CD4-positive, alpha-beta memory T cell (primary cell): ENCODE results near the gene CAPN10. TPM values are rescaled to one million over a fixed set of nuclear protein-coding genes. Genes with fewer than 3 reads are reported as not detected.
A peak's percentile ranks its signal among the peaks of the same experiment; 100 is the strongest.

ENCODE experiments used
- CTCF ChIA-PET: fragments of 350-600 bp; sonication (Branson Sonifier 250); formaldehyde crosslinking; loops from one replicate; lab custom pipeline; 2021; ENCODE audit warnings: inconsistent platforms; ENCODE audit not compliant: partially characterized antibody; lab: Charles Lee
- POLR2A ChIA-PET: fragments of 350-600 bp; sonication (Branson Sonifier 250); formaldehyde crosslinking; loops from one replicate; lab custom pipeline; 2021; ENCODE audit not compliant: partially characterized antibody; lab: Charles Lee
- DNase-seq, 5 donors: peaks; one replicate each; pipeline versions ENCODE4 v3.0.0 to v3.0.0-alpha.2; 2020 to 2022; ENCODE audit warnings: mixed read lengths in 1 of 5
- H3K27ac ChIP-seq: one replicate; pipeline ENCODE4 v1.7.0; 2013; ENCODE audit warnings: low read depth, low read length
- H3K27me3 ChIP-seq: 2 replicates; pipeline ENCODE4 v1.7.0; 2013; ENCODE audit warnings: mild to moderate bottlenecking, low read length, moderate library complexity; ENCODE audit not compliant: insufficient read depth
- H3K36me3 ChIP-seq: 2 replicates; pipeline ENCODE4 v1.7.0; 2013; ENCODE audit warnings: mild to moderate bottlenecking, low read length, moderate library complexity; ENCODE audit not compliant: insufficient read depth
- H3K4me1 ChIP-seq: 2 replicates; pipeline ENCODE4 v1.7.0; 2013; ENCODE audit warnings: mild to moderate bottlenecking, low read length, moderate library complexity; ENCODE audit not compliant: insufficient read depth
- H3K4me3 ChIP-seq, 2 donors: one replicate each; pipeline ENCODE4 v1.7.0; 2013; ENCODE audit warnings: low read length in 2 of 2, mild to moderate bottlenecking in 1 of 2
- H3K9me3 ChIP-seq, 2 donors: one replicate each; pipeline ENCODE4 v1.7.0; 2013; ENCODE audit warnings: low read length in 2 of 2, control low read depth in 1 of 2; ENCODE audit not compliant: control insufficient read depth in 1 of 2
- H3K27ac Mint-ChIP-seq, 7 donors: one replicate each; pipeline ENCODE4 v1.8.0; 2020 to 2021; ENCODE audit warnings: mixed read lengths in 7 of 7, mild to moderate bottlenecking in 6 of 7, inconsistent platforms in 3 of 7, moderate library complexity in 3 of 7
- H3K27me3 Mint-ChIP-seq, 2 donors: one replicate each; pipeline ENCODE4 v1.8.0; 2020 to 2021; ENCODE audit warnings: mixed read lengths in 2 of 2
- H3K36me3 Mint-ChIP-seq, 2 donors: one replicate each; pipeline ENCODE4 v1.8.0; 2020 to 2021; ENCODE audit warnings: mixed read lengths in 2 of 2, inconsistent platforms in 1 of 2, mild to moderate bottlenecking in 1 of 2
- H3K4me1 Mint-ChIP-seq, 4 donors: one replicate each; pipeline ENCODE4 v1.8.0; 2020 to 2021; ENCODE audit warnings: mixed read lengths in 4 of 4, mild to moderate bottlenecking in 1 of 4
- H3K4me3 Mint-ChIP-seq, 8 donors: one replicate each; pipeline ENCODE4 v1.8.0; 2020 to 2021; ENCODE audit warnings: mixed read lengths in 8 of 8, mild to moderate bottlenecking in 7 of 8, moderate library complexity in 6 of 8, inconsistent platforms in 3 of 8
- H3K9me3 Mint-ChIP-seq, 8 donors: one replicate each; pipeline ENCODE4 v1.8.0; 2020 to 2021; ENCODE audit warnings: mixed read lengths in 8 of 8, mild to moderate bottlenecking in 5 of 8, inconsistent platforms in 3 of 8, moderate library complexity in 1 of 8
- intact Hi-C: fragments of 100-400 bp; cut with micrococcal nuclease; formaldehyde crosslinking; loops from one replicate; pipeline ENCODE4 v1.15.1; 2023
- polyA plus RNA-seq, 2 donors: library from polyadenylated mRNA; unstranded; fragments of 300-500 nt; fragmentation: Illumina TruSeq; gene quantifications; one replicate each; pipeline ENCODE4 v1.2.3, GENCODE V29; 2021
- total RNA-seq, 2 experiments: library from RNA; stranded (reverse); gene quantifications; one replicate each; pipeline ENCODE4 v1.2.3, GENCODE V29; 2021

Gene CAPN10
- total and polyA plus RNA-seq, 4 experiments from 2014 or later: 9.9 to 83.0 (median 49.7) TPM

DNA sequence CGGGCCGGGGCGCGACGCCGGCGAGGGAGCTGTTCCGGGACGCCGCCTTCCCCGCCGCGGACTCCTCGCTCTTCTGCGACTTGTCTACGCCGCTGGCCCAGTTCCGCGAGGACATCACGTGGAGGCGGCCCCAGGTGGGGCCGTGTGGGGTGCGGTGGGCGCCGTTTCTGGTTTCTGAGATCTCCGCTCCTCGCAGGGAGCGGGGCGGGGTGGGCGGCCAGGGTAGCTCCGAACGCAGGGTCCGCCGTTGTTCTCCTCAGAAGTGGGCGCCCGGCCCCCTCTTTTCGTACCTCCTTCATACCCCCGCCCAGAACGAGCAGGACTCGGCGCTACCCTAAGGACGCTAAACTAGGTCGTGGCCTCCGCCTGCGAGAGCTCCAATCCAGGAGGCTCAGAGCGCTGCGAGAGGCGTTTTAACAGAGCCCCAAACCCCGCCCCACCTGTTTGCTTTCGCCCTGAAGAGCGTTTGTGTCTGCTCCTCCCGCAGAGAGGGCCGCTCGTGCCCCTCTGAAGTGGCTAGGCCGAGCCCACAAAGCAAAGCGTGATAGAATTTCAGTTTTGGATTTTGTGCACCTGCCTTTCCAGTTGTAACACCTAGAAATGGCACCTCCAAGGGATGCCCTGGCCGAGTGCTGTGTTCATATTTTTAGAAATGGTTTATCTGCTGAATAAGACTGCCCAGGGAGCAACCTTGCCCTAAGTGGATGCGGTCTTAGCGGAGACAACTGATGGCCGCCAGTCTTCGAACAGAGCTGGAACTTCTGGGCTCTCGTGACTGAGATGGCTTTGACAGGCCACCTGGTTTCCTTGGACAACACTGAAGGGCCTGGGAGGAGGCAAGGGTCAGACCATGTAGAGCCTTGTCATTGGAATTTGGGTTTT, 626 bp downstream of the CAPN10 start:
- Mint-ChIP-seq H3K36me3 (peaks cover 12 to 40% of the 10 kb centered on the region in 2 donors), H3K27me3 (no peaks in the 10 kb centered on the region), H3K9me3 (no peaks in the 10 kb centered on the region), H3K27ac (peak overlapping the region; percentile 88 to 95 (median 94)), H3K4me1 (peaks cover 26 to 61% (median 40%) of the 10 kb centered on the region in 4 donors), H3K4me3 (peak overlapping the region; percentile 89 to 98 (median 94))
- peaks cover 38% of the 10 kb centered on the region for H3K4me1 ChIP-seq
- peak overlapping the region; percentile 80 for H3K27ac ChIP-seq
- H3K9me3 ChIP-seq: no peaks in the 10 kb centered on the region
- no peaks in the 10 kb centered on the region for H3K27me3 ChIP-seq
- peak; percentile 53 to 80 (median 55) for DNase-seq
- POLR2A ChIA-PET: interaction anchor here (0.9 to 7.7 kb wide), 13 partner anchors 14 to 1030 kb away, joined by 3 to 461 read pairs (median 5); partner anchors contain the start of genes DUSP28, GPR35, HDLBP and MTERF4
- peak overlapping the region; percentile 26 to 99 for H3K4me3 ChIP-seq
- CTCF ChIA-PET: interaction anchor here (1.3 to 5.3 kb wide), 10 partner anchors 7 to 73 kb away, joined by 3 to 61 read pairs (median 9); partner anchors contain the start of genes ANKMY1 and RNPEPL1
- peaks cover 25% of the 10 kb centered on the region for H3K36me3 ChIP-seq
- intact Hi-C loops: loop anchor here (1.0 to 2.0 kb wide), 4 partner anchors 21 to 73 kb away; no protein-coding TSS in a partner anchor

DNA sequence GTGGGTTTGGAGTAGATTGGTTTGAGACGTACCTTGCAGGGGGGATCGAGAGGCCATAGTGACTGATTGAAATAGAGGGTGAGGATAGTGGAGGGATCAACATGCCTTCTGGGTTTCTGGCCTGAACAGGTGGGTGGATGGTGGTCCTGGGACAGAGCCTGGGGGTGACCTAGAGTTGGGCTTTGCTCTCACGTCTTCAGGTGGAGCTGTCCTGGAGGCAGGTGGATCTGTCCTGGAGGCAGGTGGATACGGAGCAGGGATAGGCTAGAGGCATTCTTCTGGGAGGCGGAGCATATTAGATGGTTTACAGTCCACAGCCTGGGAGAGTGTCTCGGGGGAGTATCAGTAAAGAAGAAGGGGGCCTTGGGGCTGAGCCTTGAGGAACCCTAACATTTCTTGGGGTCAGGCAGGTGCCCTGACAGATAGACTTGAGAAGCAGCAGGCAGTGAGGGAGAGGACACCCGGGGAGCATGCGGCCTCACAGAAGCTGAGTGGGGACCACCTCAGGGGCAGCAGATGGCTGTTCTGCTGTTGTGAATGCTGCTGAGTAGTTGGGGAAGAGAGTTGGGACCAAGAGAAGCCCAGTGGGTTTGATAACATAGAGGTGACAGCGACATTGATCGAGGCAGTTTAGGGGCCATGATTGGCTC, 1.6 kb downstream of the CAPN10 start:
- Mint-ChIP-seq H3K4me3 (peak overlapping the region; percentile 89 to 98 (median 94)), H3K4me1 (peaks cover 23 to 51% (median 34%) of the 10 kb centered on the region in 4 donors), H3K27ac (peak overlapping the region; percentile 66 to 95 (median 92)), H3K27me3 (no peaks in the 10 kb centered on the region), H3K9me3 (no peaks in the 10 kb centered on the region), H3K36me3 (peaks cover 9 to 40% of the 10 kb centered on the region in 2 donors)
- ChIA-PET POLR2A (interaction anchor here (1.4 to 7.7 kb wide), 5 partner anchors 12 to 74 kb away, joined by 3 to 461 read pairs (median 14); partner anchors contain the start of genes DUSP28, GPR35 and RNPEPL1), CTCF (interaction anchor here (1.2 to 5.3 kb wide), 6 partner anchors 8 to 74 kb away, joined by 6 to 61 read pairs (median 19); partner anchors contain the start of genes ANKMY1 and RNPEPL1)
- Histone ChIP-seq H3K9me3 (no peaks in the 10 kb centered on the region), H3K27me3 (no peaks in the 10 kb centered on the region), H3K36me3 (peaks cover 35% of the 10 kb centered on the region), H3K4me3 (peak overlapping the region in 1 of 2 donors; percentile 99), H3K27ac (peak overlapping the region; percentile 80), H3K4me1 (peaks cover 38% of the 10 kb centered on the region)
- DNase-seq: peak in 1 of 5 donors; percentile 28
- intact Hi-C loops: no loop called here

DNA sequence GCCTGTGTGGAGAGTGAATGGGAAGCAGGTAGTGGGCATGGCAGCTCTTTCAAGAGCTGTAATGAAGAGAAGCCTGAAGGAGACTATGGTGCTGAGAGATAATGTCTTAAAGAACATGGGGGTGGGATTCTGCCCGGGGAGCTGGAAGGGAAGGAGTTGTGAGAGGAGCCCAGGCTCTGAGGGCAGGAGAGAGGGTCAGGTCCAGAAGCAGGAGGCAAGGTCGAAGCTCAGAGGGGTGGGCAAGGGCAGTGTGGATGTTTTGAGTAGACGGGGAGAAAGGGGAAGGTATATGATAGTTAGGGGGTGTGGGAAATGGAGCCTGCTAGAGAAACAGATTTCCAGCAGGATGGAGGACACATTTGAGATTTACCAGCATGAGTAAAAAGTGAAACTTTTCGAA, 2.1 kb downstream of the CAPN10 start:
- POLR2A ChIA-PET: interaction anchor here (1.4 to 7.7 kb wide), 3 partner anchors 11 to 35 kb away, joined by 3 to 461 read pairs (median 69); partner anchors contain the start of genes DUSP28, GPR35 and RNPEPL1

DNA sequence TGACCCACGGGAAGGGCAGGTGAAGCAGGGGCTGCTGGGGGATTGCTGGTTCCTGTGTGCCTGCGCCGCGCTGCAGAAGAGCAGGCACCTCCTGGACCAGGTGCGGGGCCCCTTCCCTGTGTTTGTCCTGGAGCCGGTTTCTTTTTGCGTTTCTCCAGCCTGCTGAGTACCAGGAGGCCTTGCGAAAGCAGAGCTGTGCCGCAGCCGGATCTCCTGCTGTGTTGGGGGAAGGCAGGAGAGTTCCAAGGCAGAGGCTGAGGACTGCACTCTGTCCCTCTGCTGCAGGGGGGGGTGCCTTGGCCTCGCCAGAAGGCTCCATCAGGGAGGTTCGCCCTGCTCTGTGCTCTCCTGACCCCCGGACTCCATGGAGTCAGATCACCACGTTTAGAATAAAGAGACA, 2.8 kb downstream of the CAPN10 start:
- peaks cover 9 to 40% of the 10 kb centered on the region in 2 donors for H3K36me3 Mint-ChIP-seq
- H3K27ac ChIP-seq: no peak overlapping the region
- CTCF ChIA-PET: interaction anchor here (1.2 to 5.3 kb wide), 3 partner anchors 9 to 75 kb away, joined by 6 to 61 read pairs (median 12); no protein-coding TSS in a partner anchor
- no peak overlapping the region for H3K4me3 ChIP-seq
- H3K9me3 Mint-ChIP-seq: no peaks in the 10 kb centered on the region
- no peaks in the 10 kb centered on the region for H3K27me3 ChIP-seq
- no peak for DNase-seq
- H3K4me1 Mint-ChIP-seq: peaks cover 23 to 42% (median 32%) of the 10 kb centered on the region in 4 donors
- intact Hi-C loops: no loop called here
- H3K4me1 ChIP-seq: peaks cover 37% of the 10 kb centered on the region
- peaks cover 36% of the 10 kb centered on the region for H3K36me3 ChIP-seq
- H3K4me3 Mint-ChIP-seq: no peak overlapping the region
- H3K27me3 Mint-ChIP-seq: no peaks in the 10 kb centered on the region
- no peaks in the 10 kb centered on the region for H3K9me3 ChIP-seq
- POLR2A ChIA-PET: interaction anchor here (5.1 to 7.7 kb wide), 2 partner anchors 21 to 34 kb away, joined by 69 to 461 read pairs; partner anchors contain the start of genes DUSP28, GPR35 and RNPEPL1
- no peak overlapping the region for H3K27ac Mint-ChIP-seq

More for the DNA sequence above, 2.1 kb downstream of the CAPN10 start:
- DNase-seq: no peak
- H3K9me3 ChIP-seq: no peaks in the 10 kb centered on the region
- H3K27ac ChIP-seq: no peak overlapping the region
- H3K9me3 Mint-ChIP-seq: no peaks in the 10 kb centered on the region
- no peaks in the 10 kb centered on the region for H3K27me3 Mint-ChIP-seq
- peak overlapping the region; percentile 62 to 95 (median 73) for H3K27ac Mint-ChIP-seq
- H3K27me3 ChIP-seq: no peaks in the 10 kb centered on the region
- peaks cover 38% of the 10 kb centered on the region for H3K4me1 ChIP-seq
- H3K36me3 ChIP-seq: peaks cover 36% of the 10 kb centered on the region
- H3K4me3 Mint-ChIP-seq: peak overlapping the region; percentile 34 to 98 (median 94)
- intact Hi-C loops: no loop called here
- peaks cover 23 to 46% (median 33%) of the 10 kb centered on the region in 4 donors for H3K4me1 Mint-ChIP-seq
- H3K4me3 ChIP-seq: no peak overlapping the region
- CTCF ChIA-PET: interaction anchor here (1.2 to 5.3 kb wide), 3 partner anchors 9 to 75 kb away, joined by 6 to 61 read pairs (median 12); no protein-coding TSS in a partner anchor
- H3K36me3 Mint-ChIP-seq: peaks cover 9 to 40% of the 10 kb centered on the region in 2 donors

DNA sequence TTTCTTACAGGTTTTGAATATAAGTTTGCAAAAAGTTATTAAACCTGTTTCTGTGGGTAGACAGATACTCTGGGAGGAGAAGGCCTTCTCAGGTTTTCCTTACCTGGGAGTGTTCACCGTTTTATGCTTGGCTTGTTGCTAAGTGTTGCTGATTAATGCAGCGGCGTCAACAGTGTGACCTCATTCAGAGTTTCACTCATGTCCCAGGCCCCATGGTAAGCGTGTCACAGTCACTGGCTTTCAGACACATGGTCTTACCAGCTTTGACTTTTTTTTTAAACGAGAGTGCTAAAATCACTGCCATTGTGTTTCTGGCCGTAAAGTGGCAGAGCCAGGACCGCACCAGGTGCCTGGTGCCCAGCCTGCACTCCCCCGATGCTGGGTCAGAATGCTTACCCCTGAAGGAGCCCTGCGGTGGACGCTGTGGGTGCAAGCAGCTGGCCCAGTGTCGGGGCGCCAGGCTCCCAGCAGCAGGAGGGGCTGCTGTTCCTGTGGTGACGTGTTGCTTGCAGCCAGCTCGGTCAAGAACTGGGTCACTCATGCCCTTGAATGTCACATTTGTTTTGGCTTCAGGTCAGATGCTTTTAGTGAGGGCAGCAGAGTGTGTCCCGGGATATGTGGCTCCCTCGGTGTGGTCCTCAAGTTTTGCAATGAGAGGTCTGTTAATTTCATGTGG, 3.5 kb downstream of the CAPN10 start:
- peak in 1 of 5 donors; percentile 24 for DNase-seq
- Mint-ChIP-seq H3K4me1 (peaks cover 21 to 36% (median 29%) of the 10 kb centered on the region in 4 donors), H3K36me3 (peaks cover 9 to 40% of the 10 kb centered on the region in 2 donors), H3K4me3 (peak overlapping the region in 1 of 8 donors; percentile 26), H3K9me3 (no peaks in the 10 kb centered on the region), H3K27me3 (no peaks in the 10 kb centered on the region), H3K27ac (no peak overlapping the region)
- Histone ChIP-seq H3K9me3 (no peaks in the 10 kb centered on the region), H3K4me1 (peaks cover 31% of the 10 kb centered on the region), H3K4me3 (no peak overlapping the region), H3K27ac (no peak overlapping the region), H3K36me3 (peaks cover 36% of the 10 kb centered on the region), H3K27me3 (no peaks in the 10 kb centered on the region)
- intact Hi-C loops: no loop called here
- POLR2A ChIA-PET: interaction anchor here (5.1 to 7.7 kb wide), 2 partner anchors 22 to 34 kb away, joined by 69 to 461 read pairs; partner anchors contain the start of genes DUSP28, GPR35 and RNPEPL1
- CTCF ChIA-PET: interaction anchor here (3.4 kb wide), 1 partner anchor 10 kb away, joined by 12 read pairs; no protein-coding TSS in a partner anchor

DNA sequence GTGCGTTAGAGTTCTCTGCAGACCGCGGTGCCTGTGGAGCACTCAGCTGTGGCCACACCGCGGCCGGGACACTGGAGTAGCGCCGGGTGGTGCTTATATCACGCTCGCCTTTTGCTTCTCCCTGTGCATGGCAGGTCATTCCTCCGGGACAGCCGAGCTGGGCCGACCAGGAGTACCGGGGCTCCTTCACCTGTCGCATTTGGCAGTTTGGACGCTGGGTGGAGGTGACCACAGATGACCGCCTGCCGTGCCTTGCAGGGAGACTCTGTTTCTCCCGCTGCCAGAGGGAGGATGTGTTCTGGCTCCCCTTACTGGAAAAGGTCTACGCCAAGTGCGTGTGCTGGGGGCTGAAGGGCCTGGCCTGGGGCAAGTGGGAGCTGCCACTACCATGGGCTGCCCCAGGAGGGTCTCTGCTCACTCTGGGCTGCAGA, 4.2 kb downstream of the CAPN10 start:
- Mint-ChIP-seq H3K27ac (no peak overlapping the region), H3K4me1 (peaks cover 21 to 30% (median 25%) of the 10 kb centered on the region in 4 donors), H3K9me3 (no peaks in the 10 kb centered on the region), H3K27me3 (no peaks in the 10 kb centered on the region), H3K4me3 (no peak overlapping the region), H3K36me3 (peaks cover 9 to 42% of the 10 kb centered on the region in 2 donors)
- peak in 1 of 5 donors; percentile 30 for DNase-seq
- ChIA-PET POLR2A (interaction anchor here (7.7 kb wide), 1 partner anchor 23 kb away, joined by 461 read pairs; the partner anchor contains the start of genes DUSP28 and RNPEPL1), CTCF (interaction anchor here (3.4 kb wide), 1 partner anchor 11 kb away, joined by 12 read pairs; no protein-coding TSS in a partner anchor)
- Histone ChIP-seq H3K4me3 (no peak overlapping the region), H3K4me1 (peaks cover 24% of the 10 kb centered on the region), H3K27me3 (no peaks in the 10 kb centered on the region), H3K36me3 (peaks cover 36% of the 10 kb centered on the region), H3K9me3 (no peaks in the 10 kb centered on the region), H3K27ac (no peak overlapping the region)
- intact Hi-C loops: no loop called here
